ENCODE data around the gene SLC16A5. TPM values are rescaled to one million over a fixed set of nuclear protein-coding genes. Genes with fewer than 3 reads are reported as not detected.

The SLC16A5 gene
- polyA plus RNA-seq, 3 donors = 26.1 to 99.4 (median 27.0) TPM

DNA sequence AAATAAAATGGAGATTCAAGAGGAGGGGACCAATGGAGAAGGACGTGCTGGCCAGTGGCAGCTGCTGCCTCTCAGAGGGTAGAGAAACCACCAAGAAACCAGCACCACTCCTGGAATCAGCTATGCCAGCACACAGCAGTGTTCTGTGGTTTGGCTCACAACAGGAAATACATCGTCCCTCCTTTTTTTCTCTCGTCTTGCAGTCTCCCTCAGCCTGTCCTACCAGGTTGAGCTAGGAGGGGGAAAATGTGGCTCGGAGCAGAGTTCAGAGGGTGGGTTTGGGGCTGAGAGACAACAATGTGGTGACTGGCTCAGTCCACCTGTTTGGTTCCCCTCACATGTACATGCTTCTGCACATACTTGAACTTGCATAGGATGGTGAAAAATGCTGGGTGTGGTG lies 19.9 kb upstream of the SLC16A5 start:
- H4K20me1 ChIP-seq (ENCODE audit: insufficient read depth, low read length) = no peaks in the 10 kb centered on the region
- no peak overlapping the region for H3K27ac ChIP-seq (ENCODE audit: low read depth in 1 of 2, low read length in 2 of 2)
- H3K27me3 ChIP-seq (ENCODE audit: control insufficient read depth in 2 of 2, insufficient read depth in 2 of 2, low read length in 2 of 2) = no peaks in the 10 kb centered on the region
- peaks cover 23 to 26% of the 10 kb centered on the region in 2 donors for H3K36me3 Mint-ChIP-seq
- no peak overlapping the region for H3K4me3 Mint-ChIP-seq
- peak overlapping the region in 1 of 7 donors; percentile 37 for H3K27ac Mint-ChIP-seq
- H3K36me3 ChIP-seq (replicated peaks in 1 of 2; ENCODE audit: control insufficient read depth in 1 of 2, insufficient read depth in 2 of 2, low read length in 2 of 2) = peaks cover 21 to 25% of the 10 kb centered on the region in 2 donors
- no peak overlapping the region for H3K9ac ChIP-seq (ENCODE audit: insufficient read depth, low read length, poor library complexity, severe bottlenecking)
- intact Hi-C loops (cut with micrococcal nuclease) = no loop called here
- H3K4me2 ChIP-seq (replicated peaks; ENCODE audit: extremely low read depth, low read length, poor library complexity, severe bottlenecking) = no peak overlapping the region
- no peaks in the 10 kb centered on the region for H3K9me3 ChIP-seq (replicated peaks in 1 of 2; ENCODE audit: control insufficient read depth in 1 of 2, insufficient read depth in 1 of 2, low read length in 2 of 2)
- peaks cover 12% of the 10 kb centered on the region for H3K4me1 Mint-ChIP-seq
- H2AFZ ChIP-seq (ENCODE audit: insufficient read depth, low read depth, low read length, poor library complexity, severe bottlenecking) = no peak overlapping the region
- no peak for DNase-seq
- peaks cover 0 to 3% (median 1%) of the 10 kb centered on the region in 3 donors for H3K27me3 Mint-ChIP-seq (ENCODE audit: low read depth in 3 of 3)
- no peaks in the 10 kb centered on the region for H3K79me2 ChIP-seq (ENCODE audit: insufficient read depth, low read length)
- TF ChIP-seq, protein P1, sequence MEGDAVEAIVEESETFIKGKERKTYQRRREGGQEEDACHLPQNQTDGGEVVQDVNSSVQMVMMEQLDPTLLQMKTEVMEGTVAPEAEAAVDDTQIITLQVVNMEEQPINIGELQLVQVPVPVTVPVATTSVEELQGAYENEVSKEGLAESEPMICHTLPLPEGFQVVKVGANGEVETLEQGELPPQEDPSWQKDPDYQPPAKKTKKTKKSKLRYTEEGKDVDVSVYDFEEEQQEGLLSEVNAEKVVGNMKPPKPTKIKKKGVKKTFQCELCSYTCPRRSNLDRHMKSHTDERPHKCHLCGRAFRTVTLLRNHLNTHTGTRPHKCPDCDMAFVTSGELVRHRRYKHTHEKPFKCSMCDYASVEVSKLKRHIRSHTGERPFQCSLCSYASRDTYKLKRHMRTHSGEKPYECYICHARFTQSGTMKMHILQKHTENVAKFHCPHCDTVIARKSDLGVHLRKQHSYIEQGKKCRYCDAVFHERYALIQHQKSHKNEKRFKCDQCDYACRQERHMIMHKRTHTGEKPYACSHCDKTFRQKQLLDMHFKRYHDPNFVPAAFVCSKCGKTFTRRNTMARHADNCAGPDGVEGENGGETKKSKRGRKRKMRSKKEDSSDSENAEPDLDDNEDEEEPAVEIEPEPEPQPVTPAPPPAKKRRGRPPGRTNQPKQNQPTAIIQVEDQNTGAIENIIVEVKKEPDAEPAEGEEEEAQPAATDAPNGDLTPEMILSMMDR (IDR thresholded peaks at IDR 0.05) = no peak
- peaks cover 7 to 9% of the 10 kb centered on the region in 2 donors for H3K4me1 ChIP-seq (ENCODE audit: control insufficient read depth in 1 of 2, insufficient read depth in 2 of 2, low read length in 2 of 2)
- no peaks in the 10 kb centered on the region for H3K9me3 Mint-ChIP-seq
- no CpG with 5 or more reads among the region's 4 CpGs for WGBS (ENCODE audit: insufficient coverage)
- no peak overlapping the region for H3K4me3 ChIP-seq (replicated peaks in 1 of 3; ENCODE audit: low read depth in 2 of 3, low read length in 3 of 3)

- no peak for DNase-seq
- Mint-ChIP-seq H3K27ac (no peak overlapping the region), H3K4me3 (no peak overlapping the region), H3K9me3 (no peaks in the 10 kb centered on the region), H3K4me1 (peaks cover 12% of the 10 kb centered on the region), H3K36me3 (peaks cover 14 to 17% of the 10 kb centered on the region in 2 donors), H3K27me3 (ENCODE audit: low read depth in 3 of 3) (peaks cover 0 to 3% (median 1%) of the 10 kb centered on the region in 3 donors)
- H3K4me2 ChIP-seq (replicated peaks; ENCODE audit: extremely low read depth, low read length, poor library complexity, severe bottlenecking) = no peak overlapping the region
- WGBS (ENCODE audit: insufficient coverage) = 100% methylated on average over 6 of the region's 8 CpGs
- no peaks in the 10 kb centered on the region for H3K27me3 ChIP-seq (ENCODE audit: control insufficient read depth in 2 of 2, insufficient read depth in 2 of 2, low read length in 2 of 2)
- H3K4me3 ChIP-seq (replicated peaks in 1 of 3; ENCODE audit: low read depth in 2 of 3, low read length in 3 of 3) = no peak overlapping the region
- intact Hi-C loops (cut with micrococcal nuclease) = no loop called here
- H3K9ac ChIP-seq (ENCODE audit: insufficient read depth, low read length, poor library complexity, severe bottlenecking) = no peak overlapping the region
- H3K36me3 ChIP-seq (replicated peaks in 1 of 2; ENCODE audit: control insufficient read depth in 1 of 2, insufficient read depth in 2 of 2, low read length in 2 of 2) = peaks cover 12 to 16% of the 10 kb centered on the region in 2 donors
- TF ChIP-seq, protein P1 (IDR thresholded peaks at IDR 0.05) = no peak
- H3K79me2 ChIP-seq (ENCODE audit: insufficient read depth, low read length) = no peaks in the 10 kb centered on the region
- no peak overlapping the region for H3K27ac ChIP-seq (ENCODE audit: low read depth in 1 of 2, low read length in 2 of 2)
- H2AFZ ChIP-seq (ENCODE audit: insufficient read depth, low read depth, low read length, poor library complexity, severe bottlenecking) = no peak overlapping the region
- H3K4me1 ChIP-seq (ENCODE audit: control insufficient read depth in 1 of 2, insufficient read depth in 2 of 2, low read length in 2 of 2) = peaks cover 7 to 9% of the 10 kb centered on the region in 2 donors
- no peaks in the 10 kb centered on the region for H3K9me3 ChIP-seq (replicated peaks in 1 of 2; ENCODE audit: control insufficient read depth in 1 of 2, insufficient read depth in 1 of 2, low read length in 2 of 2)
- H4K20me1 ChIP-seq (ENCODE audit: insufficient read depth, low read length) = no peaks in the 10 kb centered on the region
These were observed 19.0 kb upstream of the SLC16A5 start for GRCh38 chr17:75068750-75069149.

Data from CD14-positive monocyte (primary cell).